IMR-90 (cell line): Measurements from ENCODE around the gene BAD.

Experiments used
- CEBPB ChIP-seq: IDR thresholded peaks from 2 replicates; pipeline ENCODE4 v1.6.1; 2012; ENCODE audit warnings: low read depth, low read length, improper control_type of control experiment
- NFE2L2 ChIP-seq: fragments of 150-350 bp; IDR thresholded peaks from 2 replicates; pipeline ENCODE4 v1.6.1; 2016; ENCODE audit warnings: low read depth, mild to moderate bottlenecking, low read length
- POLR2A ChIP-seq: IDR thresholded peaks from 2 replicates; pipeline ENCODE4 v1.6.1; 2012; ENCODE audit warnings: mild to moderate bottlenecking, low read depth, low read length
- RCOR1 ChIP-seq: IDR thresholded peaks from 2 replicates; pipeline ENCODE4 v1.6.1; 2012; ENCODE audit warnings: mild to moderate bottlenecking, low read length, improper control_type of control experiment; ENCODE audit not compliant: insufficient replicate concordance
- TF ChIP-seq, protein P1 (sequence below): conservative IDR thresholded peaks from 2 replicates; pipeline ENCODE4 v1.5.1; 2012; ENCODE audit warnings: mild to moderate bottlenecking, low read depth, low read length, improper control_type of control experiment

DNA sequence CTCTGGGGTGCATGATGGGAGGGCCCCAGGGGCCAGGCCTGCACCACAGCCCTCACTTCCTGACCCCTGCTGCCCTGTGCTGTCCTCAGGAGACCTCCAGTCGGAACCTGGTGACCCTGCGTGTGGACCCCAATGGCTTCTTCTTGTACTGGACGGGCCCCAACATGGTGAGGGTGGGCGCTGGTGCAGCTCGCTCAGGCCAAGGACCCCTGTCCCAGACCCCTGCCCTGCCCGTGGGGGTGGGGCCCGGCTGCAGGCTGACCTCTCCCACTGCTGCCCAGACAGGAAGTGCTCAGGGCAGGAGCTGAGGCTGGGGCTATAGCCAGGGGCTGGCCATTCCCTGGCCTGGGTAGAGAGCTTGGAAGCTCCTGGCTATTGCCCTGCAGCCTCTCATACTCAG lies 30.1 kb downstream of the BAD start:
- TF ChIP-seq NFE2L2 (no peak), RCOR1 (no peak), CEBPB (no peak), POLR2A (no peak)
- TF ChIP-seq, protein P1, sequence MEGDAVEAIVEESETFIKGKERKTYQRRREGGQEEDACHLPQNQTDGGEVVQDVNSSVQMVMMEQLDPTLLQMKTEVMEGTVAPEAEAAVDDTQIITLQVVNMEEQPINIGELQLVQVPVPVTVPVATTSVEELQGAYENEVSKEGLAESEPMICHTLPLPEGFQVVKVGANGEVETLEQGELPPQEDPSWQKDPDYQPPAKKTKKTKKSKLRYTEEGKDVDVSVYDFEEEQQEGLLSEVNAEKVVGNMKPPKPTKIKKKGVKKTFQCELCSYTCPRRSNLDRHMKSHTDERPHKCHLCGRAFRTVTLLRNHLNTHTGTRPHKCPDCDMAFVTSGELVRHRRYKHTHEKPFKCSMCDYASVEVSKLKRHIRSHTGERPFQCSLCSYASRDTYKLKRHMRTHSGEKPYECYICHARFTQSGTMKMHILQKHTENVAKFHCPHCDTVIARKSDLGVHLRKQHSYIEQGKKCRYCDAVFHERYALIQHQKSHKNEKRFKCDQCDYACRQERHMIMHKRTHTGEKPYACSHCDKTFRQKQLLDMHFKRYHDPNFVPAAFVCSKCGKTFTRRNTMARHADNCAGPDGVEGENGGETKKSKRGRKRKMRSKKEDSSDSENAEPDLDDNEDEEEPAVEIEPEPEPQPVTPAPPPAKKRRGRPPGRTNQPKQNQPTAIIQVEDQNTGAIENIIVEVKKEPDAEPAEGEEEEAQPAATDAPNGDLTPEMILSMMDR: no peak
